ENCODE data around the gene CRYGN. TPM values are rescaled to one million over a fixed set of nuclear protein-coding genes. Genes with fewer than 3 reads are reported as not detected.

CRYGN gene, protein sequence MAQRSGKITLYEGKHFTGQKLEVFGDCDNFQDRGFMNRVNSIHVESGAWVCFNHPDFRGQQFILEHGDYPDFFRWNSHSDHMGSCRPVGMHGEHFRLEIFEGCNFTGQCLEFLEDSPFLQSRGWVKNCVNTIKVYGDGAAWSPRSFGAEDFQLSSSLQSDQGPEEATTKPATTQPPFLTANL
- total RNA-seq = not detected

DNA sequence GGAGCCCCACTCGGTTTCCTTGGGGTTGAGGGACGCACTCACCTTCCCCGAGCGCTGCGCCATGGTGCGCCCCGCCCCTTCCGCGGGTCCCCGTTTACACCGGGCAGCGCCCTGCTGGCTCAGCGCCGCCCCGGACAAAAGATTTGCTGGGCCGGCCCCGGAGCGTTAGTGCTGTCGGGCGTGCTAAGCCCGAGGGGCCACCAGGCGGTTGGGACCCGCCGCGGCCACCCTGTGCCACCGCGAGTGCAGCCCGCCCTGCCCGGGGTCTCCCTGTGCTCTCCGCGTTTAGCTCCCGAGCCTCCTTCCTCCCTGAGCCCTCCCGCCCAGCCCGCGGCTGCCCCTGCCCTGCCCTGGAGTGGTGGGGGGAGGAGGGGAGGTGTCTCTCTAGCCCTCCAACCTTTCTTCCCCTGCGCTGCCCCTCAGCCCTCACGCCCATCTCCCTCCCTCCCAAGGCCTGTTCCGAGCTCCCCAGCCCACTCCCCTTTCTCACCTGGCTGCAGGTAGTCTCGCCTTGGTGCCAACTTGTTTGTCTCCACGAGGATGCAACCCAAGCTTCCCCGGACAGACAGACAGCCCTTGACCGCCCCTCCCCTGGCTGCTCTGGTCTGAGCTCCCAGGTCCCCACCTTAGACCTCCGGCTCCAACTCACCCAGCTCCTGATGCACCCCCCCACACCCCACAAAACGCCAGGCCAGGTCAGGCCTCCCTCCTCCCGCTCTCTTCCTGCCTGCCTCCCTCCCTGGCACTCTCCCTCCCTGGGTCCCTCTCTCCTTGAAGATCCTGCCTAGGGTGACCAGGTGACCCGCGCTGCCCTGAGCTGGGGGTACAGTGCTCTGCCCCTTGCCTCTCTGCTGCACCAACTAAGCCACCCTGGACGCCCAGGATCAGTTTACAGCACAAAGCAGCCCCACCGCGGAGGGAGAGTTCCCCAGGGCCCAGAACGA is at the start of gene CRYGN:
Gene CRYGN, minus strand, starts transcription at position 287 of the 944 bp plus-strand sequence. Its CDS starts 224 bp downstream, at position 63.
- Mint-ChIP-seq H3K27me3 (peaks cover 20% of the 10 kb centered on the region), H3K9me3 (ENCODE audit: low read depth) (no peaks in the 10 kb centered on the region), H3K36me3 (no peaks in the 10 kb centered on the region), H3K27ac (no peak within 1 kb of the TSS), H3K4me3 (no peak within 1 kb of the TSS), H3K4me1 (peaks cover 17% of the 10 kb centered on the region)
- CTCF ChIA-PET = interaction anchor here (0.7 to 2.6 kb wide), 3 partner anchors 8 to 125 kb away, joined by 3 to 10 read pairs (median 9); no protein-coding TSS in a partner anchor
- DNase-seq (no peak), ATAC-seq (peak; percentile 63)

DNA sequence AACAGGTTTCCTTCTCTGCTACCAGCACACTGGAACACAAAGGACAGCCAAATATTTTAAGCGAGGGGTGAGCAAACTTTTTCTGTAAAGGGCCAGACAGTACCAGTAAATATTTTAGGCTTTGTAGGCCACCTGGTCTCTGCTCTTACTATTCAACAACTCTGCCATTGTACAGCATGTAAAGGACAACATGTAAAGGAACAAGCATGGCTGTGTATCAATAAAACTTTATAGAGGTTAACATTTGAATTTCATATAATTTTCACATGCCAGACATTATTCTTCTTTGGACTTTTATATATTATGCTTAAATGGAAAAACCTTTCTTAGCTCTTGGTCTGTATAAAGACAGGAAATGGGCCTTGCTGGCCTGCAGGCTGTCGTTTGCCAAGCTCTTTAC is 49.6 kb upstream of the CRYGN start:
- no peak for DNase-seq
- CTCF ChIA-PET = no interaction called here
- peaks cover 38% of the 10 kb centered on the region for H3K36me3 Mint-ChIP-seq

DNA sequence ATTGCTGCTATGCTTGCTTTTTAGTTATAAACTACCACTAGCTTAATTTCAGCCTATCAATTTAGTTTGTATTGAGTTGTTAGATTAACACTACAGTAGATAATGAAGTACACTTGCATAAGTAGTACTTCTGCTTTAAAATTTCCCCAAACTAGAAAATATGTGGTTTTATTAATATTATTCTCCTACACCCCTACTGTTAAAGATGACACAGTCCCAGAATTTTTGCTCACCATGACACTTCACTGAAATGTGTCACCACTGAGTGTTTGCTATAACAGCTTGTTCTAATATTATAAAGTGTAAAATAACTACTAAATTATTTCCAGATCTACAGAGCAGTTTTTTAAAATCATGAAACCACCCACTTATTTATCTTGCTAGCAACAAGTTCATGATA is 48.2 kb upstream of the CRYGN start:
- peaks cover 5% of the 10 kb centered on the region for H3K4me1 Mint-ChIP-seq
- no peak overlapping the region for H3K4me3 Mint-ChIP-seq
- DNase-seq (no peak), ATAC-seq (no peak)
- no peaks in the 10 kb centered on the region for H3K27me3 Mint-ChIP-seq
- no peak overlapping the region for H3K27ac Mint-ChIP-seq
- CTCF ChIA-PET = no interaction called here
- H3K36me3 Mint-ChIP-seq = peaks cover 45% of the 10 kb centered on the region
- no peaks in the 10 kb centered on the region for H3K9me3 Mint-ChIP-seq (ENCODE audit: low read depth)

More for the DNA sequence above, 49.6 kb upstream of the CRYGN start:
- H3K4me3 Mint-ChIP-seq = no peak overlapping the region
- peaks cover 11% of the 10 kb centered on the region for H3K4me1 Mint-ChIP-seq
- H3K9me3 Mint-ChIP-seq (ENCODE audit: low read depth) = no peaks in the 10 kb centered on the region
- ATAC-seq = no peak
- peak overlapping the region; percentile 35 for H3K27ac Mint-ChIP-seq
- no peaks in the 10 kb centered on the region for H3K27me3 Mint-ChIP-seq

DNA sequence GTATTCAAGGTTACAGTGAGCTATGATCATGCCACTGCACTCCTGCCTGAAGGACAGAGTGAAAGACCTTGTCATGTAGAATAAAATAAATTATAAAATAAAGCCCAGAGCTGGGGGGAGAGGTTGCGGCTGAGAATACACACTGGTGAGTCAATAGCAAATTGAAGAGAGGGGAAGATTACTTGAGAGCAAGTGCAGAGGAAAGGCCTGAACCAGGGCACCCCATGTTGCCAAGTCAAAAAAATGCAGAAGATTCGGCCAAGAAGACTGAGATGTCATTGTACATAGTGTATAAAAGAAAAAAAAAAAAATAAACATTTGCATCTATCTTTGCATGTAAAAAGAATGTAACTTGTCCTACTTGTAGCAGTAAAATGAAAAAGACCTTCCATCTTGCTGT is 47.3 kb upstream of the CRYGN start:
- Mint-ChIP-seq H3K36me3 (peaks cover 49% of the 10 kb centered on the region), H3K27me3 (no peaks in the 10 kb centered on the region), H3K4me3 (no peak overlapping the region), H3K27ac (no peak overlapping the region), H3K9me3 (ENCODE audit: low read depth) (no peaks in the 10 kb centered on the region), H3K4me1 (peaks cover 10% of the 10 kb centered on the region)
- DNase-seq (no peak), ATAC-seq (no peak)
- CTCF ChIA-PET = no interaction called here

DNA sequence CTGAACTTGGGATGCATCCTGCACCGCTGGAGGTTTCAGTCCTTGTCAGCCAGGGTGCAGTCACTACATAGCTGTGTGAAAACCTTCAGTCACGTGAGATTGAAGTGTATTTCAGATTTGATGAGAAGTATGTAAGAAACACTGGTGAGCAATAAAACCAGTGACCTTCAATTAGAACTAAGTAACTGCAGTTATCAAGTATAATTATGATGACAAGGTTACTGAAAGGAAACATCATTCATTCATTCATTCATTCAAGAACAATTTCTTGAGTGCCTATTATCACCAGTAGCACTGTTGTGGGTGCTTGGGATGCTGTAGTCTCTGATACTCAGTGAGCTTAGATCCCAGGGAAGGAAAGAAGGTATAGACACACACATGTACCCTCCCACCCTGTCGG is 46.1 kb upstream of the CRYGN start:
- Mint-ChIP-seq H3K27ac (no peak overlapping the region), H3K4me1 (peaks cover 16% of the 10 kb centered on the region), H3K9me3 (ENCODE audit: low read depth) (no peaks in the 10 kb centered on the region), H3K4me3 (no peak overlapping the region), H3K27me3 (no peaks in the 10 kb centered on the region), H3K36me3 (peaks cover 52% of the 10 kb centered on the region)
- ATAC-seq (no peak), DNase-seq (no peak)
- CTCF ChIA-PET = interaction anchor here (1.4 kb wide), 1 partner anchor 11 kb away, joined by 3 read pairs; no protein-coding TSS in a partner anchor

DNA sequence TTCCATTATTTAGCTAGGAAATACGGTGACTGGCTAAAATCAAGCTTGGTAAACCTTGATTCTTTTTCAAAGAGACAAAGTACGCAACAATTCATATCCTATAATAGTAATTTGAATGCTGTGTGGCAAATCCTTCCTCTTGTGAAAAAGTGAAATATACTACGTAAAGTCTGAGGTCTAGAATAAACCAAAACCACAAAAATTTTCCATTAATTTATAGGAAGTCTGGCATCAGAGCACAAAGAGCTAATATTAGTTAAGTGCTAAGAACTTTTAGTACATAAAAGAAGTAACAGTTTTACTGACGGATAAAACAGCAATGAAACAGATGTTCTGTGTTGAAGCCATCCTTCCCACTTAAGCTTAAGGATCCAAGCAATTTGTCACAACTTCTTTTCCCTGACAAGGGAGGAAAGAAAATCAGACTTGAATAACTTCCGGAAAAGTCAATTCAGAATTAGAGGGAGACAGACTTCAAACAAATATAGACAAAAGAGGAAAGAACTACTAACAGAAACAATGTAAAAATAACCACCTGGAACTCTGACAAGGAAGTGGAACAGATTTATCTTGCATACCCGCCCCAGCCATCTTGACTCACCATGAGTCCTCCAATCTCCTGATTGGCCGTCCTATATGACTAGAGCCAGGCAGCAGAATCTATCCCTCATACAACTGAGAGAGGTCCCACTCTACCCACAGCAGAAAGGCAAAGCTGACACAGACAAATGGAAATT is 45.2 kb upstream of the CRYGN start:
- Mint-ChIP-seq H3K4me1 (peaks cover 16% of the 10 kb centered on the region), H3K27me3 (no peaks in the 10 kb centered on the region), H3K27ac (no peak overlapping the region), H3K9me3 (ENCODE audit: low read depth) (no peaks in the 10 kb centered on the region), H3K36me3 (peaks cover 48% of the 10 kb centered on the region), H3K4me3 (no peak overlapping the region)
- DNase-seq (no peak), ATAC-seq (no peak)
- CTCF ChIA-PET = interaction anchor here (1.2 to 1.4 kb wide), 2 partner anchors 10 to 33 kb away, joined by 3 read pairs; no protein-coding TSS in a partner anchor

DNA sequence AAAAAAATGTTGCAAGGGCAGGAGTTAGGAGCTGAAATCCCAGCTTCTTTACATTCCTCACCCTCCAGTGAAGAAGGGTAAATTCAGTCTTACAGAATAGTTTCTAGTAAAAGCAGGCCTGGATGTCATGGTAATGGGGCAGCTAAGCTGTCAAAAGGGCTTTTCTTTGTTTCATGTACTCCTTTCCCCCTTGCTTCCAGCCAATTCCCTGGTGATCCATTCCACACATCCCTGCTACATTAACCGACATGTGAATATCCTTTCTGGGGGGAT is 43.7 kb upstream of the CRYGN start:
- ATAC-seq (no peak), DNase-seq (no peak)
- Mint-ChIP-seq H3K36me3 (peaks cover 49% of the 10 kb centered on the region), H3K4me1 (peaks cover 22% of the 10 kb centered on the region), H3K4me3 (no peak overlapping the region), H3K27me3 (no peaks in the 10 kb centered on the region), H3K9me3 (ENCODE audit: low read depth) (no peaks in the 10 kb centered on the region), H3K27ac (no peak overlapping the region)
- CTCF ChIA-PET = no interaction called here

DNA sequence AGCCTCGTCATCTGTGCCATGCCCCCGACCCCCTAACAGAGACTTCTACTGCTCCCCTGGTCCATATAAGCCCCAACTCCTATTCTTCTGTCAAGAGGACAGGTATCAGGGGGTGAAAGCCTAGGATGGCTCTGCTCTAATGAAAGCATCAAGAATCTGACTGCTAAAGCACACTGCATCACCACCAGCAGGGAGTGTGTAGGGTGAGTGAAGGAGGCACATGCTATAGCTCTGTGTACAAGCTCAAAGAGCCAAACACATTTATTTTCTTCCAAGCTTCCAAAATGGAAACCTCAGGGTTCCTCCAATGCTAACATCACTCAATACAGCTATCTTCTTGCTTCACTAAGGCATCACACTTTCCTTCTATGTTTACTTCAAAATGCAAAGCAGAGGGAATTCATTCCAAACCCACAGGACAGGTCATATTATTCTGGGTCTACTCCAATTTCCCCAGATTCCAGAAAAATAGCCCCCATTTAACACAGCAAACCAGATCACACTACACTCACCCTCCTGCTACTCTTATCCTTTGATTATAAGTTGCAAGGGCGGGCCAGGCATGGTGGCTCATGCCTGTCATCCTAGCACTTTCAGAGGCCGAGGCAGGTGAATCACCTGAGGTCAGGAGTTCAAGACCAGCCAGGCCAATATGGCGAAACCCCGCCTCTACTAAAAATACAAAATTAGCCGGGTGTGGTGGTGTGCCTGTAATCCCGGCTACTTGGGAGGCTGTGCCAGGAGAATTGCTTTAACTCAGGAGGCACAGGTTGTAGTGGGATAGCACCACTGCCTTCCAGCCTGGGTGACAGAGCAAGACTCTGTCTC is 43.2 kb upstream of the CRYGN start:
- Mint-ChIP-seq H3K4me1 (peaks cover 22% of the 10 kb centered on the region), H3K27me3 (no peaks in the 10 kb centered on the region), H3K4me3 (no peak overlapping the region), H3K9me3 (ENCODE audit: low read depth) (no peaks in the 10 kb centered on the region), H3K36me3 (peaks cover 48% of the 10 kb centered on the region), H3K27ac (no peak overlapping the region)
- DNase-seq (no peak), ATAC-seq (no peak)
- CTCF ChIA-PET = interaction anchor here (1.3 to 1.6 kb wide), 2 partner anchors 10 to 168 kb away, joined by 3 to 4 read pairs; no protein-coding TSS in a partner anchor

DNA sequence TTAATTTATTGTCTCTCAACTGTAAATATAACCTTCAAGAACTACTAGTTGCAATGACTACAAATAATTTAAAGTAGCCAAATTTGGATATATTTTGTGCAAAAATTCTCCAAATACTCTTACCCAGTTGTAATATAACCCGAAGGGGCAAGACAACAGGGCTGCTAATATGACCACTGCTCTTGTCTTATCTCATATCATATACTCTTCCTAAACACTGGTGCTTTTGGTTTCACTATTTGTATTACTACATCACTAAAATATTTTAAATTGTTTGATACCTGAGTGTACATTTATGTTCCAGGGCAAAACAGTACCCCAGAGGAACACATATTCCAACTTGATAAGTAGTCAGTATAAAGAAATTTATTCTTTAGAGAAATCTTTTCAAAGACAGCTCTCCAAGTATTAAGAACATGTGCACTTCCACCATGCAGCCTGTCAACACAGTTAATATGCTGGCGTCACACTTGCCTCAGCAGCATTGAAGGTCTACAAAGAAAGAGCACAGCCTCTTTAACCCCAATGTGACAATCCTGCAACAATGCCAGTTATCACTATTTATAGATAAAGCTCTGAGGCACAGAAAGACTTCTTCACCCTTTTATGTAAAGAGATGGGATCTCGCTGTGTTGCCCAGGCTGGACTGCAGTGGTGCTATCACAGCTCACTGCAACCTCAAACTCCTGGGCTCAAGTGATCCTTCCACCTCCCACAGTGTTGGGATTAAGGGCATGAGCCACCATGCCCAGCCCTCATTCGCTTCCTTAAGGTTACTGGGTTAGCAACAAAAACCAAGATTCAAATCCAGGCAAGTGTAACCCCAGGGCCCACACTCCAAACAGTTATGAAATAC is 41.9 kb upstream of the CRYGN start:
- DNase-seq (no peak), ATAC-seq (peak; percentile 47)
- CTCF ChIA-PET = interaction anchor here (1.3 to 1.6 kb wide), 2 partner anchors 11 to 167 kb away, joined by 3 to 4 read pairs; no protein-coding TSS in a partner anchor
- Mint-ChIP-seq H3K27ac (peak overlapping the region; percentile 29), H3K9me3 (ENCODE audit: low read depth) (no peaks in the 10 kb centered on the region), H3K36me3 (peaks cover 48% of the 10 kb centered on the region), H3K4me3 (no peak overlapping the region), H3K4me1 (peaks cover 22% of the 10 kb centered on the region), H3K27me3 (no peaks in the 10 kb centered on the region)

DNA sequence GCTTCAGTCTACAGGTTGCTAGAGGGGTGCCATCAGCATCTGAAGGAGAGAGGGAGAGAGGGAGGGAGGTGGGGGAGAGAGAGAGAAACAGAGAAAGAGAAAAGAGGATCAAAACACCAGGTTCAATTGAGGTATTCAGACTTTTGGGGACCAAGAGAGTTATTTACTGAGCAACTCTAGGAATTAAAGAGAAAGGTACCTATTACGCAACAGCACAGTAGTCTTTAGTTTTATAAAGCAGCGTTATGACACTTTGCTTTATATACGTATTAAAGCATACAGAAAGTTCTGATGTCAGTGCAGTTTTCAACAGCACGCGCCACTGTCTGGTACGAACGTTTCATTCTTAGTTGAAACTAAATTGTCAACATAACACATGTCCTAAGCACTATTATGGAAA is 37.9 kb upstream of the CRYGN start:
- Mint-ChIP-seq H3K9me3 (ENCODE audit: low read depth) (no peaks in the 10 kb centered on the region), H3K27ac (no peak overlapping the region), H3K4me3 (no peak overlapping the region), H3K4me1 (peaks cover 32% of the 10 kb centered on the region), H3K36me3 (peaks cover 37% of the 10 kb centered on the region), H3K27me3 (no peaks in the 10 kb centered on the region)
- CTCF ChIA-PET = no interaction called here
- DNase-seq (no peak), ATAC-seq (no peak)

DNA sequence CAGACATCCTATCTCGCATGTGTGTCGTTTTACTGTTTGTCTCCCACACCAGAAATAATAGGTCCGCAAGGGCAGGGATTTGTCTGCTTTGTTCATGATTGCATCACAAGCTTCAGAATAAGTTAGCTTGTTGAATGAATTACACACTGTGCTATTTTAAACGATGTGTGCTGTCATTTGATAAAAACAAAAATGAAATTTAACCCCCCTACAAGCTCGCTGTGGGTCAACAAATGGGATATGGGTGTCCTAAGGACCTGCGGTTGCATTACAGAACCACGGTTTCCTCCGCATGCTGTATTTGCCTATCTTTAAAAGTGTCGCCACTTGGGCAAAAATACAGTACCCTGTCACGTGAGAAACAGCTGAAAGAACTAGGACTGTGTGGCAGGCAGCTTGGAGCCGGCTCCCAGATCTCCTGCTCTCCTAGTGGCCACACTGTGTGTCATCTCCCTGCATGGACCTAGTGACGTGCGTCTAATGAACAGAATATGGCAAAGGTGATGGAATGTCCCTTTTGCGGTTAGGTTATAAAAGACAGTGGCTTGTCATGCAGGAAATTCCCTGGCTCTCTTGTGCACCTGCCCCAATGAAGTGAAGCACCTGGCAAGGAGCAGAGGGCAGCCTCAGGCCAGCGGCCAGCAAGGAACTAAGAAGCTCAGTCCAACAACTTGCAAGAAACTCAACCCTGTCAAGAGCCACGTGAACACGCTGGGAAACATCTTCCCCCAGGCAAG is 32.9 kb upstream of the CRYGN start:
- Mint-ChIP-seq H3K9me3 (ENCODE audit: low read depth) (no peaks in the 10 kb centered on the region), H3K36me3 (peaks cover 63% of the 10 kb centered on the region)
- CTCF ChIA-PET = interaction anchor here (1.5 to 2.6 kb wide), 2 partner anchors 24 to 25 kb away, joined by 4 to 11 read pairs; no protein-coding TSS in a partner anchor

More for the DNA sequence above, 32.9 kb upstream of the CRYGN start:
- peak overlapping the region; percentile 23 for H3K4me3 Mint-ChIP-seq
- H3K27me3 Mint-ChIP-seq = no peaks in the 10 kb centered on the region
- H3K4me1 Mint-ChIP-seq = peaks cover 44% of the 10 kb centered on the region
- H3K27ac Mint-ChIP-seq = peak overlapping the region; percentile 69
- DNase-seq (no peak), ATAC-seq (no peak)

Measured in activated CD8-positive, alpha-beta memory T cell treated with anti-CD3 and anti-CD28 coated beads, Interleukin-2, amount 10 ng/mL, durations not matched to agents 7 days and 5 days (primary cell).